Activated gamma-delta T cell (primary cell): Measurements from ENCODE around the gene RASSF8.

ENCODE experiments used
- DNase-seq: peaks from one replicate; lab custom pipeline; 2025; lab: John Stamatoyannopoulos, UW
- total RNA-seq, 2 donors: gene quantifications; one replicate each; lab custom pipeline; 2026; lab: John Stamatoyannopoulos, UW

The RASSF8 gene
- 2.2 to 2.5 reads per million in 2 donors for total RNA-seq

- DNase-seq: no peak
Measured at GRCh38 chr12:25958428-25959070, at the start of gene RASSF8. Gene RASSF8 (plus strand): TSS chr12:25958682. CDS start chr12:26055344, 96,662 bp downstream.

- no peak for DNase-seq
Measured at GRCh38 chr12:25914551-25914950, 43.9 kb upstream of the RASSF8 start.

GRCh38 chr12:25924491-25925001 is 33.9 kb upstream of the RASSF8 start:
- no peak for DNase-seq

- DNase-seq: no peak
Measured at GRCh38 chr12:25925064-25925463, 33.4 kb upstream of the RASSF8 start.

- no peak for DNase-seq
Measured at GRCh38 chr12:25926536-25926935, 31.9 kb upstream of the RASSF8 start.

GRCh38 chr12:25929142-25929541 is 29.3 kb upstream of the RASSF8 start:
- DNase-seq: no peak

GRCh38 chr12:25932971-25933370 is 25.5 kb upstream of the RASSF8 start:
- DNase-seq: no peak

GRCh38 chr12:25934456-25934855 is 24.0 kb upstream of the RASSF8 start:
- no peak for DNase-seq

GRCh38 chr12:25935355-25936144 is 22.9 kb upstream of the RASSF8 start:
- DNase-seq: no peak

- no peak for DNase-seq
Measured at GRCh38 chr12:25937096-25937495, 21.4 kb upstream of the RASSF8 start.

GRCh38 chr12:25938581-25938980 is 19.9 kb upstream of the RASSF8 start:
- DNase-seq: no peak

GRCh38 chr12:25939606-25940005 is 18.9 kb upstream of the RASSF8 start:
- DNase-seq: no peak

GRCh38 chr12:25940886-25941285 is 17.6 kb upstream of the RASSF8 start:
- DNase-seq: no peak

- no peak for DNase-seq
Measured at GRCh38 chr12:25942709-25943108, 15.8 kb upstream of the RASSF8 start.

GRCh38 chr12:25943940-25944339 is 14.5 kb upstream of the RASSF8 start:
- no peak for DNase-seq

GRCh38 chr12:25949343-25949742 is 9.1 kb upstream of the RASSF8 start:
- DNase-seq: no peak

GRCh38 chr12:25950329-25951115 is 8.0 kb upstream of the RASSF8 start:
- no peak for DNase-seq

- DNase-seq: no peak
Measured at GRCh38 chr12:25957793-25958427, 572 bp upstream of the RASSF8 start.

- no peak for DNase-seq
Measured at GRCh38 chr12:25959071-25959961, 834 bp downstream of the RASSF8 start.

- DNase-seq: no peak
Measured at GRCh38 chr12:25960143-25960542, 1.7 kb downstream of the RASSF8 start.

- DNase-seq: no peak
Measured at GRCh38 chr12:25960961-25961360, 2.5 kb downstream of the RASSF8 start.
